HUDEP-2 (cell line): ENCODE data around the gene PKD2.

Source experiments
- DNase-seq, 76 experiments: peaks; one replicate each; lab custom pipeline; 2025; ENCODE audit not compliant: unreplicated experiment in 76 of 76; lab: John Stamatoyannopoulos, UW

The PKD2 gene

GRCh38 chr4:88007304-88008121 is at the start of gene PKD2:
Gene PKD2 (plus strand): TSS chr4:88007635. CDS start chr4:88007734, 99 bp downstream.
- DNase-seq, result peak in 69 of 76 experiments; percentile 5 to 81 (median 58)

- no peak for DNase-seq
Measured at GRCh38 chr4:87961993-87962392, 45.4 kb upstream of the PKD2 start.

- DNase-seq, result no peak
Measured at GRCh38 chr4:87962398-87963146, 44.9 kb upstream of the PKD2 start.

- no peak for DNase-seq
Measured at GRCh38 chr4:87965501-87965975, 41.9 kb upstream of the PKD2 start.

- DNase-seq, result no peak
Measured at GRCh38 chr4:87966095-87966496, 41.3 kb upstream of the PKD2 start.

- no peak for DNase-seq
Measured at GRCh38 chr4:87967193-87967592, 40.2 kb upstream of the PKD2 start.

GRCh38 chr4:87970121-87970520 is 37.3 kb upstream of the PKD2 start:
- no peak for DNase-seq

- DNase-seq, result no peak
Measured at GRCh38 chr4:87971866-87972265, 35.6 kb upstream of the PKD2 start.

- DNase-seq, result peak in 19 of 76 experiments; percentile 1 to 40 (median 11)
Measured at GRCh38 chr4:87973283-87974169, 33.9 kb upstream of the PKD2 start.

GRCh38 chr4:87974856-87975462 is 32.5 kb upstream of the PKD2 start:
- DNase-seq, result no peak

GRCh38 chr4:87975466-87975865 is 32.0 kb upstream of the PKD2 start, which contains the start of gene SPP1:
Gene SPP1 (plus strand): TSS chr4:87975714. CDS start chr4:87976896, 1,182 bp downstream.
- DNase-seq, result peak in 1 of 76 experiments; percentile 3

GRCh38 chr4:87977521-87978278 is 29.7 kb upstream of the PKD2 start:
- no peak for DNase-seq

- no peak for DNase-seq
Measured at GRCh38 chr4:87978681-87979080, 28.8 kb upstream of the PKD2 start.

- no peak for DNase-seq
Measured at GRCh38 chr4:87979810-87980209, 27.6 kb upstream of the PKD2 start.

- no peak for DNase-seq
Measured at GRCh38 chr4:87981486-87981885, 25.9 kb upstream of the PKD2 start.

- no peak for DNase-seq
Measured at GRCh38 chr4:87982036-87982435, 25.4 kb upstream of the PKD2 start.

GRCh38 chr4:87982446-87983010 is 24.9 kb upstream of the PKD2 start:
- no peak for DNase-seq

GRCh38 chr4:87983996-87984395 is 23.4 kb upstream of the PKD2 start:
- DNase-seq, result no peak
